A673 (cell line): ENCODE results near the gene POLR1A.

ENCODE experiments used
- EZH2 ChIP-seq: fragments of 200-600 bp; sonication (generic); IDR thresholded peaks from 2 replicates; pipeline ENCODE4 v1.6.1; 2017; ENCODE audit warnings: borderline replicate concordance, low read depth, mild to moderate bottlenecking, mixed read lengths, antibody characterized with exemption, low read length; ENCODE audit not compliant: poor library complexity, severe bottlenecking
- TF ChIP-seq, protein P1 (sequence below): fragments of 300-800, 200-600 bp; sonication (generic); conservative IDR thresholded peaks from 2 replicates; pipeline ENCODE4 v1.5.1; 2017; ENCODE audit warnings: low read depth, mild to moderate bottlenecking, antibody characterized with exemption, low read length, moderate library complexity, mixed read lengths

DNA sequence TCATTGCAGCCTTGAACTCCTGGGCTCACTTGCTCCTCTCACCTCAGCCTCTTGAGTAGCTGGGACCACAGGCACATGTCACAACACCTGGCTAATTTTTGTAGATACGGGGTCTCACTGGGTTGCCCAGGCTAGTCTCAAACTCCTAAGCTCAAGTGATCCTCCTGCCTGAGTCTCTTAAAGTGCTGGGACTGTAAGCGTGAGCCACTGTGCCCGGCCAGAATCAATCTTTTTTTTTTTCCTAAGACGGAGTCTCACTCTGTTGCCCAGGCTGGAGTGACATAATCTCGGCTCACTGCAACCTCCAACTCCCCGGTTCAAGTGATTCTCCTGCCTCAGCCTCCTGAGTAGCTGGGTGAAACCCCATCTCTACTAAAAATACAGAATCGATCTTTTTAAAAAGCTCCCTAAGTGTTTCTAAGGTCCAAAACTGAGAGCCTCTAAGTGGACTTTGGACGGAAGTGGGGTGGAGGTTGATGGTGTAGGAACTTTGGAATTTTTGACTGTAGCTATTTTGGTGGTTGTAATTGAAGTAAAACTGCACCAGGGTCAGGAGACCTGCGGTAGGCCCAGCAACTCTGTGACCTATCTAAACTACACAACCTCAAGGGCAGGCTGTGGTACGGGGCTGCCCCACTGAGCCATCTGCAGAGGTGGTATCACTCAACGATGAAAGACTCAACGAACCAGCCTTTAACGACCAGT is 82.9 kb downstream of the POLR1A start:
- TF ChIP-seq, protein P1, sequence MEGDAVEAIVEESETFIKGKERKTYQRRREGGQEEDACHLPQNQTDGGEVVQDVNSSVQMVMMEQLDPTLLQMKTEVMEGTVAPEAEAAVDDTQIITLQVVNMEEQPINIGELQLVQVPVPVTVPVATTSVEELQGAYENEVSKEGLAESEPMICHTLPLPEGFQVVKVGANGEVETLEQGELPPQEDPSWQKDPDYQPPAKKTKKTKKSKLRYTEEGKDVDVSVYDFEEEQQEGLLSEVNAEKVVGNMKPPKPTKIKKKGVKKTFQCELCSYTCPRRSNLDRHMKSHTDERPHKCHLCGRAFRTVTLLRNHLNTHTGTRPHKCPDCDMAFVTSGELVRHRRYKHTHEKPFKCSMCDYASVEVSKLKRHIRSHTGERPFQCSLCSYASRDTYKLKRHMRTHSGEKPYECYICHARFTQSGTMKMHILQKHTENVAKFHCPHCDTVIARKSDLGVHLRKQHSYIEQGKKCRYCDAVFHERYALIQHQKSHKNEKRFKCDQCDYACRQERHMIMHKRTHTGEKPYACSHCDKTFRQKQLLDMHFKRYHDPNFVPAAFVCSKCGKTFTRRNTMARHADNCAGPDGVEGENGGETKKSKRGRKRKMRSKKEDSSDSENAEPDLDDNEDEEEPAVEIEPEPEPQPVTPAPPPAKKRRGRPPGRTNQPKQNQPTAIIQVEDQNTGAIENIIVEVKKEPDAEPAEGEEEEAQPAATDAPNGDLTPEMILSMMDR = no peak
- no peak for TF ChIP-seq EZH2
